ENCODE data around the gene A2M. TPM values are rescaled to one million over a fixed set of nuclear protein-coding genes. Genes with fewer than 3 reads are reported as not detected.

Gene A2M
- total and polyA plus RNA-seq, 2 experiments from 2014 or later, result 463 to 567 TPM

DNA sequence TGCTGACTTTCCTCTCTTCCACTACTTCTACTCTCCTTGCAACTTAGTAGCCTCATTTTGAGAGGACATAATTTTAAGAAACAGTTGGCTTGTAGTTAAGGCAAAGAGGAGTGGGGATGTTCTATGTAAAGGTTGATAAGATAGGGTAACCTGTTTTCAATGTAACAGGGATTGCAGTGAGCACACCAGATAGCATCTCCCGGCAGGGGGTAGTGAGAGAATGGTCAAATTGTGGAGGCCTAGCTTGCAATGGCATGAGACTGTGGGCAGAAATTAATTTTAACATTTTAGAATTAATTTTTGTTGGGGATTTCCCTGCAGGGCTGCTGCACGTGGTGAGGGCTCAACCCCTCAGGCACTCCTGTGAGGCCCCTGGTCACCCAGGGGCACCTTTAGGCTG is 84.9 kb downstream of the A2M start:
- Histone ChIP-seq H3K4me1 (ENCODE audit: insufficient read depth) (no peaks in the 10 kb centered on the region), H3K4me3 (no peak overlapping the region), H3K9me3 (ENCODE audit: low read depth) (no peaks in the 10 kb centered on the region), H4K20me1 (ENCODE audit: insufficient read depth, poor library complexity, severe bottlenecking) (no peaks in the 10 kb centered on the region), H3K36me3 (replicated peaks; ENCODE audit: insufficient read depth, low read depth) (no peaks in the 10 kb centered on the region), H2AFZ (no peak overlapping the region), H3K27me3 (no peaks in the 10 kb centered on the region), H3K27ac (no peak overlapping the region), H3K4me2 (no peak overlapping the region), H3K9me2 (replicated peaks; ENCODE audit: insufficient read depth) (no peaks in the 10 kb centered on the region), H3K79me2 (no peaks in the 10 kb centered on the region)
- no peak for DNase-seq (ENCODE audit: low spot score)
- no peak for TF ChIP-seq EZH2phosphoT487 (IDR thresholded peaks at IDR 0.05; ENCODE audit: low read depth, severe bottlenecking, unreplicated experiment)
- TF ChIP-seq, protein P1, sequence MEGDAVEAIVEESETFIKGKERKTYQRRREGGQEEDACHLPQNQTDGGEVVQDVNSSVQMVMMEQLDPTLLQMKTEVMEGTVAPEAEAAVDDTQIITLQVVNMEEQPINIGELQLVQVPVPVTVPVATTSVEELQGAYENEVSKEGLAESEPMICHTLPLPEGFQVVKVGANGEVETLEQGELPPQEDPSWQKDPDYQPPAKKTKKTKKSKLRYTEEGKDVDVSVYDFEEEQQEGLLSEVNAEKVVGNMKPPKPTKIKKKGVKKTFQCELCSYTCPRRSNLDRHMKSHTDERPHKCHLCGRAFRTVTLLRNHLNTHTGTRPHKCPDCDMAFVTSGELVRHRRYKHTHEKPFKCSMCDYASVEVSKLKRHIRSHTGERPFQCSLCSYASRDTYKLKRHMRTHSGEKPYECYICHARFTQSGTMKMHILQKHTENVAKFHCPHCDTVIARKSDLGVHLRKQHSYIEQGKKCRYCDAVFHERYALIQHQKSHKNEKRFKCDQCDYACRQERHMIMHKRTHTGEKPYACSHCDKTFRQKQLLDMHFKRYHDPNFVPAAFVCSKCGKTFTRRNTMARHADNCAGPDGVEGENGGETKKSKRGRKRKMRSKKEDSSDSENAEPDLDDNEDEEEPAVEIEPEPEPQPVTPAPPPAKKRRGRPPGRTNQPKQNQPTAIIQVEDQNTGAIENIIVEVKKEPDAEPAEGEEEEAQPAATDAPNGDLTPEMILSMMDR (IDR thresholded peaks at IDR 0.05; ENCODE audit: poor library complexity), result no peak
- no peak for TF ChIP-seq EZH2 (IDR thresholded peaks at IDR 0.05; ENCODE audit: borderline replicate concordance)
- WGBS (ENCODE audit: low lambda C conversion rate, missing lambda C conversion rate), result 57% methylated on average over 2 of the region's 2 CpGs

DNA sequence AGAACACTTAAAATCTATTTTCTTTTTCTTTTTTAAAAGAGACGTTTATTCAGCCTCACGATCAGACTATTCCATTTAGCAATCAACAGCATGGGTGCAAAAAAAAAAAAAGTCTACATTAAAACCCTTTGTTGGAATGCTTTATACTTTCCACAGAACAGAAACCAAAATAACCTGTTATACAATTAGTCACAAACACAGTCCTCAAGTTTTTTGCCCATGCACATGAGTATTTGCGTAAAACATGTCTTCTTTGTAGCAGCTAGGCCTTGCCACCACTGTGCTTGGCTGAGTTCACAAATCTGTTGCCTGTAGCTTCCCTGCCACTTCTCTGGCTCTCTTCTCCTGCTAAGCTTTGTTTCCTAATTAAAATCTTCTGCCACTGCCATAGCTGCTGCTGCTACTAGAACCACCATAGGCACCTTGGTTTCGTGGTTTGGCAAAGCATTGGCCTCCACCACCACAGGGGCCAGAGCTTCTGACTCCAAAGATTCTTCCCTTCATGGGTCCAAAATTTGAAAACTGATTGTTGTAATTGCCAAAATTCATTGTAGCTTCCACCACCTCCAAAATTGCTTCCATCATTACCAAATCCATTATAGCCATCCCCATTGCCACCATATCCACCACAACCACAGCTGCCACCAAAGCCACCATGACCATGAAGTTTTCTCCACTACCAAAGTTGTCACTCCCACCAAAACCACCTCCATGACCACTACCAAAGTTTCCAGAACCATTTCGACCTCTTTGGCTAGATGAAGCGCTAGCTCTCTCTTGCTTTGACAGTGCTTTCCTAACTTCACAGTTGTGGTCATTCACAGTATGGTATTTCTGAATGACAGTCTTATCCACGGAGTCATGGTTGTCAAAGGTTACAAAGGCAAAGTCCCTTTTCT is 88.3 kb downstream of the A2M start:
- no peak overlapping the region for H2AFZ ChIP-seq
- H3K4me3 ChIP-seq, result no peak overlapping the region
- no peaks in the 10 kb centered on the region for H4K20me1 ChIP-seq (ENCODE audit: insufficient read depth, poor library complexity, severe bottlenecking)
- 96% methylated on average over 7 of the region's 7 CpGs for WGBS (ENCODE audit: low lambda C conversion rate, missing lambda C conversion rate)
- no peaks in the 10 kb centered on the region for H3K27me3 ChIP-seq
- H3K27ac ChIP-seq, result no peak overlapping the region
- no peaks in the 10 kb centered on the region for H3K4me1 ChIP-seq (ENCODE audit: insufficient read depth)
- H3K9me2 ChIP-seq (replicated peaks; ENCODE audit: insufficient read depth), result no peaks in the 10 kb centered on the region
- H3K4me2 ChIP-seq, result no peak overlapping the region
- H3K9me3 ChIP-seq (ENCODE audit: low read depth), result no peaks in the 10 kb centered on the region
- no peaks in the 10 kb centered on the region for H3K79me2 ChIP-seq
- DNase-seq (ENCODE audit: low spot score), result no peak
- TF ChIP-seq EZH2 (IDR thresholded peaks at IDR 0.05; ENCODE audit: borderline replicate concordance), result no peak
- TF ChIP-seq, protein P1 (IDR thresholded peaks at IDR 0.05; ENCODE audit: poor library complexity), result no peak
- H3K36me3 ChIP-seq (replicated peaks; ENCODE audit: insufficient read depth, low read depth), result no peaks in the 10 kb centered on the region

DNA sequence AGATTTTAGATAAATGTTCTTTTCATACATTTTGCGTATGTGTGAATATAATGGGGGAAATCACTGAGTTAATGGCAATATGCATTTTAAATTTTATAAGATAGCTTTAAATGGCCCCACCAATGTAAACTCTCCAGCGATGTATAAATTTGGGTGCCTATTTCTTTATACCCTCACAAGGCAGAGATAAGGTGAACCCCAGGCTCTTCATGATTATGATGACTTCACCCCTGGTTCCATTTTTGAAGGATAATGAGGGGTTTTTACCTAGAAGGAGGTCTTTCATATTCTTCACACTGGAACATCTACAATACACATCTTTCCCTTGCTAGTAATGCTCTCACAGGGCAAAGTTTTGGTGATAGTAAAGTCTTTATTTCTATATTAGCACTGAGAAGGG is 91.2 kb downstream of the A2M start:
- Histone ChIP-seq H3K27ac (no peak overlapping the region), H3K27me3 (no peaks in the 10 kb centered on the region), H3K4me3 (no peak overlapping the region), H2AFZ (no peak overlapping the region), H3K79me2 (no peaks in the 10 kb centered on the region), H3K36me3 (replicated peaks; ENCODE audit: insufficient read depth, low read depth) (no peaks in the 10 kb centered on the region), H3K4me2 (no peak overlapping the region), H4K20me1 (ENCODE audit: insufficient read depth, poor library complexity, severe bottlenecking) (no peaks in the 10 kb centered on the region), H3K9me2 (replicated peaks; ENCODE audit: insufficient read depth) (no peaks in the 10 kb centered on the region), H3K9me3 (ENCODE audit: low read depth) (no peaks in the 10 kb centered on the region), H3K4me1 (ENCODE audit: insufficient read depth) (no peaks in the 10 kb centered on the region)
- no peak for DNase-seq (ENCODE audit: low spot score)
- TF ChIP-seq EZH2 (IDR thresholded peaks at IDR 0.05; ENCODE audit: borderline replicate concordance), result no peak
- no peak for TF ChIP-seq EZH2phosphoT487 (IDR thresholded peaks at IDR 0.05; ENCODE audit: low read depth, severe bottlenecking, unreplicated experiment)
- TF ChIP-seq, protein P1 (IDR thresholded peaks at IDR 0.05; ENCODE audit: poor library complexity), result no peak
- 95% methylated on average over 2 of the region's 2 CpGs for WGBS (ENCODE audit: low lambda C conversion rate, missing lambda C conversion rate)
